RWPE1 (cell line): Measurements from ENCODE around the gene MED15.

Source experiments
- CTCF ChIA-PET: fragments of 350-600 bp; sonication (Branson Sonifier 250); formaldehyde crosslinking; extraction: SDS; loops from one replicate; lab custom pipeline; 2021; lab: Yijun Ruan, JAX
- POLR2A ChIA-PET: fragments of 400-600 bp; formaldehyde crosslinking; extraction: SDS; loops from one replicate; lab custom pipeline; 2020; ENCODE audit warnings: antibody characterized with exemption; ENCODE audit not compliant: low non-redundant PET; lab: Yijun Ruan, JAX
- DNase-seq: peaks from one replicate; pipeline ENCODE4 v3.0.0; 2012; ENCODE audit warnings: low spot score
- H3K27ac ChIP-seq: fragments of 450-650 bp; 2 replicates; pipeline ENCODE4 v1.5.1; 2017
- TF ChIP-seq, protein P1 (sequence below): fragments of 450-650 bp; conservative IDR thresholded peaks from 2 replicates; pipeline ENCODE4 v1.5.1; 2017; ENCODE audit warnings: low read depth, mild to moderate bottlenecking

The MED15 gene

DNA sequence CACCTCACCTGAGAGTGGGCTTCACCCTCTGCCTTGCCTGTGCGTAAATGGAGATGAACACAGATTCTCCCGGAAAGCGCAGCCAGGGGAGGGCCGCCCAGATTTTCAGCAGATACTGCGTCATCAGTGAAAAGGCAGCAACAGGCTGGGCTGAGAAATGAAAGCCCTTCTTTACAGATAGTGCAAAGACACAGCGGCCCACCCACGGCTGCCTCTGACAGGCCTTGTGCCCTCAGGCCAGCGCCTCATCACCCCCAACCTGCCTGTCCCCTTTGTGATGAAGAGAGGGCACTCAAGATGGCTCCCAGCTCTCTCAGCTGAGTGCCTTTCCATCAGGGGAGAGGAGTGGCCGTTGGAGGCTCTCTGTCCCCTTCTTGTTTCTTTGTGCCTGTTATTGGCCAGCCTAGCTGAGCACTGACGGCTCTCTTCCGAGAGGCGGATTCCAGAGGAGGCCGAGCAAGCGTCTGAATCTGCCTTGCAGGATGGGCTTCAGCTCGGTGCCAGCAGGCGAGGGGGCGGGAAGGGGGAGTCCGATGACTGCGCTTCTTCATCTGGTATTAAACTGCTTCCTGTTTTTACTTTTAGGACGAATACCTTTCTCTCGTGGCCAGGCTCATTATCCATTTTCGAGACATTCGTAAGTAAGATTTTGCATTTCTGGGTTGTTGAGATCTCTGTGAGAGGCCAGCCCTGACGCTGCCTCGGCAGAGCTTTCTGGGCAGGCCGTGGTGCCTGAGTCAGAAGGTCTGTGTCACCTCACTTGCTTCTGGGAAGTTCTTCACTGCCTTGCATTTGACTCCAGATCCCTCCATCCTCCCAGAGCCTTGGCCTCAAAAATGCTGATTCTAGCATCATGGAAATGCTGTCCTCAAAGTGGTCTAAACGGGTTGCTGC lies 43.7 kb downstream of the MED15 start:
- DNase-seq: no peak
- H3K27ac ChIP-seq: peak overlapping the region; percentile 56
- ChIA-PET CTCF (no interaction called here), POLR2A (no interaction called here)
- TF ChIP-seq, protein P1, sequence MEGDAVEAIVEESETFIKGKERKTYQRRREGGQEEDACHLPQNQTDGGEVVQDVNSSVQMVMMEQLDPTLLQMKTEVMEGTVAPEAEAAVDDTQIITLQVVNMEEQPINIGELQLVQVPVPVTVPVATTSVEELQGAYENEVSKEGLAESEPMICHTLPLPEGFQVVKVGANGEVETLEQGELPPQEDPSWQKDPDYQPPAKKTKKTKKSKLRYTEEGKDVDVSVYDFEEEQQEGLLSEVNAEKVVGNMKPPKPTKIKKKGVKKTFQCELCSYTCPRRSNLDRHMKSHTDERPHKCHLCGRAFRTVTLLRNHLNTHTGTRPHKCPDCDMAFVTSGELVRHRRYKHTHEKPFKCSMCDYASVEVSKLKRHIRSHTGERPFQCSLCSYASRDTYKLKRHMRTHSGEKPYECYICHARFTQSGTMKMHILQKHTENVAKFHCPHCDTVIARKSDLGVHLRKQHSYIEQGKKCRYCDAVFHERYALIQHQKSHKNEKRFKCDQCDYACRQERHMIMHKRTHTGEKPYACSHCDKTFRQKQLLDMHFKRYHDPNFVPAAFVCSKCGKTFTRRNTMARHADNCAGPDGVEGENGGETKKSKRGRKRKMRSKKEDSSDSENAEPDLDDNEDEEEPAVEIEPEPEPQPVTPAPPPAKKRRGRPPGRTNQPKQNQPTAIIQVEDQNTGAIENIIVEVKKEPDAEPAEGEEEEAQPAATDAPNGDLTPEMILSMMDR: no peak

DNA sequence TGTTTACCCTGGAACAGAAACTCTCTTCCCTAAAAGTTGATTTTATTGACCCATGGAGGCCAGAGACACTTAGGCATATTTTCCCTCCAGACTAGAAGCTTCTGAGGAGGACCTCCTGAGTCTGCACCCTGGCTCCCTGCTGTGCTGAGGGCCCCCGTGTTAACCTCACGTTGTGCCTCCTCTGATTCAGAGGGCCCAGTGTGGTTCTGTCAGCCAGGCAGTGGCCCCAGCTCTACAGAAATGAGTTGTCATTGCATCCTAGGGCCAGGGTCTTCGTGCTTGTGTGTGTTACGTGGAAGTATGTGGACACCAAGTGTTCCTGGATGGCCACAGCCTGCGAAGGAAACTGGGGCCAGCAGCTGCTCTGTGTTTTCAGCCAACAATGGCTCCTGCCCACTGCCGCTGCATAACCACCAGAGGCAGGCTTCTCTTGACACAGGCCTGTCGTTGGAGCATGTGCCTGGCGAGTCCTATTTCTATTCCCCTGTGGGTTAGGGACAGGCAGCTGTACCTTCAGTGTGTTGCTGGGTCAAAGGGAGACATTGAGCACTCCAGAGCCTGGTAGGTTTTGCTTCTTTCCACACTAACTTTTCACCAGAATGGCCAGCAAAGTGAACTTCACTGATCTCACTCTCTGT lies 44.5 kb downstream of the MED15 start:
- DNase-seq: no peak
- POLR2A ChIA-PET: no interaction called here
- TF ChIP-seq, protein P1: no peak
- H3K27ac ChIP-seq: peak overlapping the region; percentile 56
- CTCF ChIA-PET: no interaction called here

DNA sequence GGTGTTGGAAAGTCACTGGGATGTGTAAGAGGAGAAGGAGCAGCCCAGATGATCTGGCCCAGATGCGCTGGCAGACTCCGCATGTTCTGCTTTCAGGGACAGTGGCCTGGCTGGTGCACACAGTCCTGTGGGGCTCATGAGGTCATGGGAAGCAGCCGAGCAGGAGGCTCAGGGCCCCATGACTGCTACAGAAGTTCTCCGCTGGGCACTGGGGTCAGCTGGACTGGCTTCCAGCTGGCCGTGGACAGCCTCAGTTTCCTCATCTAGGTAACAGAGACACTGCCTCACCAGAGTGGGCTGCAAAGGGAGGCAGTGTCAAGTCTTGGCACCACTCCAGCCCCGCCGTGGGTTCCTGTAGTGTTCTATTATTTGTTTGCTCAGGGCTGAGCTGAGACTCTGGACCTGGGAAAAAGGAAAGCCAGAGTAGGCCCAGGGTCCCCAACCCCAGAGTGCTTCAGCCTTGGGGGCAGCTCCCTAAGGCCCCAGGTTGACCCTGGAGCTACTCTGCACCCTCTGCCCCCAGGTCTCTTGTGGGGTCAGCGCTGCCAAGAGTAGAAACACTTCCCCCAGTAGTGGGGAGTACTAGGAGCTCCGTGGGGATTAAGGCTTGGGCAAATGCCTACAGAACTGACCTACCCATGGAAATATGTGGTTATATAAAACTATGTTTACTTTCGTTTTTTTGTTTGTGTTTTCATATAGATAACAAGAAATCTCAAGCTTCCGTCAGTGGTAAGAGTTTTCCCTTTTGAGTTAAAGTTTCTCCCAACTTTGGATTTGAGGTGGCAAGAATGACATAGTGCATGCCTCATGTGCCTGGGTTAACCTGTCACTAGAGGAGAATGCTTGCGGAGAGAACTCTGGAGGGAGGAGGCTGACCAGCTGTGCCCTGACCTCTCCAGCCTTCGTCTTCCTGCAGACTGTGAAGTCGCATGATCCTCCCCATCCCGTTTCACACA lies 45.3 kb downstream of the MED15 start:
- POLR2A ChIA-PET: no interaction called here
- TF ChIP-seq, protein P1: no peak
- H3K27ac ChIP-seq: peak overlapping the region; percentile 56
- CTCF ChIA-PET: no interaction called here
- no peak for DNase-seq

DNA sequence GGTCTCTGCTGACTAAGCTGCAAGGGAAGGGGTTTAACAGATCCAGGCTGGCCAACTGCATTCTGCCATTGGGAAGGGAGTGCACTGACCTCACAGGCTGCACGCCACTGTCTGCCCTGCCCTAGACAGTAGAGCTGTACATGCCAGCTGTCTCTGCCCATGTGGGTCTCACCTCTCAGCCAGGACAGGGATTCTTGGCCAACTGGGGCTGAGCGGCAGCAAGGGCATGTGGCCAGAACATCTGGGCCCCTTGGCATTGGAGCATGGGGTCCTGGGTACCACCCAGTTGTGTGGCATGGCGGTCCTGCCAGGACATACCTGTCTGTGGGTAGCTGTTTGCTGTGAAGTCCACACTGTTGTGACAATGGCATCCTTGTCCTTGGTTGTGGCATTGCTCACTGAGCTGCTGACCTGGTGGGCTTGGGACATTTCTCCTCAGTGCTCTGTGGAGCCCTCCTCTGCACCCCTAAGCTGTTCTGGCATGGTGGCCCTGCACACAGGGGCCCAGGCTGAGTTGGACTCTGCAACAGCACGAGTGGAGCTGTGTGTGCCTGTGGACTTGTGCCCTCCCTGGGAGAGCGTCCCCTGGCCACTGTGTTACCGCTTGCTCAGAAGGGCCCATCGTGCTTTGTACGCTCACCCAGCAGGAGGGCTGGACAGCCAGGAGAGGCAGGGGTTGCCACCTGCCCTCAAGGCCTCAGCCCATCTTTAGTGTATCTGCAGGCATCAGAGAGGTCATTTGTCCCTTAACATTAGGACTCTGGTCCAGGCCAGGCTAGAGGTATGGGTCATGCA lies 46.7 kb downstream of the MED15 start:
- ChIA-PET CTCF (no interaction called here), POLR2A (no interaction called here)
- TF ChIP-seq, protein P1: no peak
- H3K27ac ChIP-seq: peak overlapping the region; percentile 56
- DNase-seq: no peak

DNA sequence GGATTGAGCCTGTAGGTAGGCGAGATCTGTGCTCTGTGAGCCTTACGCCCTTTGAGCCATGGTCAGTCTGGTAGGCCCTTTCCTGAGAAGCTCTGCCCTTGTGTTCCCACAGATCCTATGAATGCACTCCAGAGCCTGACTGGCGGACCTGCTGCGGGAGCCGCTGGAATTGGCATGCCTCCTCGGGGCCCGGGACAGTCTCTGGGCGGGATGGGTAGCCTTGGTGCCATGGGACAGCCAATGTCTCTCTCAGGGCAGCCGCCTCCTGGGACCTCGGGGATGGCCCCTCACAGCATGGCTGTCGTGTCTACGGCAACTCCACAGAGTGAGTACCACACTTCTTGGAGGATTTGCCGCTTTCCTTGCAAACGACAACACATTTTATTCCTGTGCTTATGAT lies 47.4 kb downstream of the MED15 start:
- ChIA-PET CTCF (interaction anchor here (0.5 kb wide), 1 partner anchor 10 kb away, joined by 3 read pairs; no protein-coding TSS in a partner anchor), POLR2A (no interaction called here)
- DNase-seq: no peak
- peak overlapping the region; percentile 56 for H3K27ac ChIP-seq
- TF ChIP-seq, protein P1: no peak
